Esophagus (tissue), 2 donors: ENCODE measurements around the gene ADA. TPM values are rescaled to one million over a fixed set of nuclear protein-coding genes. Genes with fewer than 3 reads are reported as not detected.
A peak's percentile ranks its signal among the peaks of the same experiment; 100 is the strongest.

ENCODE experiments used
- H3K27ac ChIP-seq, 2 donors: one replicate each; pipeline ENCODE4 v1.5.1; 2013; ENCODE audit warnings: low read depth in 2 of 2, mild to moderate bottlenecking in 2 of 2, inconsistent platforms in 1 of 2, low read length in 1 of 2, moderate library complexity in 1 of 2
- H3K27me3 ChIP-seq, 2 donors: one replicate each; pipeline ENCODE4 v1.6.1; 2013; ENCODE audit warnings: low read length in 2 of 2, control low read depth in 1 of 2, mild to moderate bottlenecking in 1 of 2; ENCODE audit not compliant: insufficient read depth in 2 of 2, control insufficient read depth in 1 of 2
- H3K36me3 ChIP-seq, 2 donors: one replicate each; pipeline ENCODE4 v1.6.1; 2013; ENCODE audit warnings: low read length in 1 of 2; ENCODE audit not compliant: control insufficient read depth in 2 of 2, insufficient read depth in 2 of 2
- H3K4me1 ChIP-seq, 2 donors: one replicate each; pipeline ENCODE4 v1.6.1; 2013; ENCODE audit warnings: low read length in 1 of 2; ENCODE audit not compliant: control insufficient read depth in 2 of 2, insufficient read depth in 2 of 2
- H3K4me3 ChIP-seq, 2 donors: one replicate each; pipeline ENCODE4 v1.5.1; 2013; ENCODE audit warnings: low read length in 2 of 2, mild to moderate bottlenecking in 2 of 2, low read depth in 1 of 2, moderate library complexity in 1 of 2
- H3K9me3 ChIP-seq, 2 donors: one replicate each; pipeline ENCODE4 v1.6.1; 2013; ENCODE audit warnings: mild to moderate bottlenecking in 2 of 2, low read depth in 1 of 2, low read length in 1 of 2, moderate library complexity in 1 of 2; ENCODE audit not compliant: control insufficient read depth in 2 of 2, insufficient read depth in 1 of 2
- WGBS, 2 donors: extraction: QIAGEN DNeasy Blood & Tissue Kit; methylation state at CpG; one replicate each; pipeline ENCODE4 v1.1.7; 2013; 5-methylcytosine and 5-hydroxymethylcytosine counted together
- polyA plus RNA-seq, 2 donors: library from polyadenylated mRNA; stranded (reverse); fragments of 200-250 nt; gene quantifications; one replicate each; pipeline ENCODE4 v1.2.3, GENCODE V29; 2013
- donor health status: healthy with polysubstance abuse.
- donor health status: Bipolar disorder and iron deficiency.

The ADA gene
- polyA plus RNA-seq, 2 donors: 5.6 to 8.8 TPM

DNA sequence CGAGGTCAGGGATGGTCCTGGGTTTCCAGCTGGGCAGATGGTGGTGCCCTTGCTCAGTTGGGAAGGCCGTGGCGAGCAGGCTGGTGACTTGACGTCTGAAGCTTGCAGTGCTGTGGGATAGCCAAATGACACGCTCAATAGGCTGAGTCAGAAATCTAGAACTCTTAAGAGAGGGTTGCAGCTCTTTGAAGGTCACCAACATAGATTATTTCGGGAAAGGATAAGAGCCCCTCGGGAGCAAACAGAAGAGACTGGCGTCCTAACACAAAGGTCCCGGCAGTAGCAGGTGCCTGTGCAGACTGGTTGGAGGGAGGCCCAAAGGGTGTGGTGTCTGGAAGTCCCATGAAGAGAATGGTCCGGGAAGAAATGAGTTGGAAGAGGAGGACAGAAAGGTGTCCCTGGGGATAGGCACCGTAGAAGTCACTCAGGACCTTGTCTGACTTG lies 50.7 kb downstream of the ADA start:
- Histone ChIP-seq H3K4me3 (no peak overlapping the region), H3K9me3 (no peaks in the 10 kb centered on the region), H3K27me3 (no peaks in the 10 kb centered on the region), H3K27ac (peak overlapping the region; percentile 80 to 88), H3K36me3 (no peaks in the 10 kb centered on the region), H3K4me1 (peaks cover 4 to 7% of the 10 kb centered on the region in 2 donors)
- WGBS, 2 donors: 62 to 66% methylated on average over 11 of the region's 11 CpGs

DNA sequence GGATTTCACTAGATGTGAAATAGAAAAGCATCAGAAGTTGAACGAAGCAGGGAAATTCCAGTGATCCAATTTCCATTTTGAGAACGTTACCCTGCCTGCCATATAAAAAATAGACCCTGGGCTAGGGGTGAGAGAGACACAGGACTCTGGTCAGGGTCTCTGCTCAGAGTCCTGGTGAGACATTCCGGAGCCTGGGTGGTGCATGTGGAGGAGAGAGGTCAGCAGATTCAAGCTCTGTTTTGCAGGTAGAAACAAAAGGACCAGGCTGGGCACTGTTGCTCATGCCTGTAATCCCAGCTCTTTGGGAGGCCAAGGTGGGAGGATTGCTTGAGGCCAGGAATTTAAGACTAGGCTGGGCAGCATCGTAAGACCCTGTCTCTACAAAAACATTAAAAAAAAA lies 51.2 kb downstream of the ADA start:
- no peaks in the 10 kb centered on the region for H3K27me3 ChIP-seq
- H3K36me3 ChIP-seq: no peaks in the 10 kb centered on the region
- no peak overlapping the region for H3K4me3 ChIP-seq
- H3K27ac ChIP-seq: peak overlapping the region; percentile 61 to 88
- H3K9me3 ChIP-seq: no peaks in the 10 kb centered on the region
- 78 to 86% methylated on average over 4 of the region's 4 CpGs for WGBS, 2 donors
- peaks cover 4 to 7% of the 10 kb centered on the region in 2 donors for H3K4me1 ChIP-seq

GRCh38 chr20:44599715-44600114 lies 51.8 kb downstream of the ADA start:
- Histone ChIP-seq H3K9me3 (no peaks in the 10 kb centered on the region), H3K4me3 (no peak overlapping the region), H3K4me1 (peaks cover 4 to 7% of the 10 kb centered on the region in 2 donors), H3K36me3 (no peaks in the 10 kb centered on the region), H3K27ac (peak overlapping the region; percentile 58 to 66), H3K27me3 (no peaks in the 10 kb centered on the region)
- 77 to 85% methylated on average over 1 of the region's 1 CpG for WGBS, 2 donors

DNA sequence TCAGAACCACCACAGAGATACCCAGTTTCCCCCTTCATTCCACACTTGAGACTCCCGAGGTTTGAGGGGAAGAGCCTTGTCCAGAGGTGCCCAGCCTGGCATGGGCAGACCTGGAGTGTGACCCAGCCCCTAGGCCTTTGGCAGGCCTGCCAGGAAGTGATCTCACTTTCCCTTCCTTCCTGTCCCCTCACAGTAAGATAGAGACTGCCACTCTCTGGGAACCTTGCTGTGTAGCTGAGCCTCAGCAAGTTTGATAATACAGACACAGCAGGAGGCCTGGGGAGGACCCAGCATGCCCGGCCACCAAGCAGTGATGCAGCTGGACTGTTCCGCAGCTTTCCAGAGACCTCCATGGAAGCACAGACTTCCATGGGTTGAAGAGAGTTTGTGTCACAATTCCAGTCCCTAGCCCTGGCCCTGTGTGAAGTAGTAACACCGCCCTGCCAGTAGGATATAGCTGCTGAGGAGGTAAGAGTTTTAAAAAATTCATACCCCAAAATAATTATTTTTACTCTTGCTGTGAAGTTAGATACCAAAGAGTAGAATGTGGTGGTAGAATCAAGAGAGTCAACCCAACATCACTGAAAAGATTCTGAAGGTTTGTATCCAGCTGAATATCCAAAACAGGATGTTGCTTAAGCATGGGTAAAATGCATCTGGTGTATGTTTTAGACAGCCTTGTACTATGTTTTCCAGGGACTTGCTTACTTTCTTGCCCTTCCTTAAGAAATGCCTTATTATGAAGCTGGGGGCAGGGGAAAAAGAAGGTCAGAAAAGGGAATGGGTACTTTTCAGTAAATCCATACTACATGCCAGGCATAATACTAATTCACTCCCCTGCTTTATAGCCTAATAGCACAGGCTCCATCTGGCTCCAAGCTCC lies 52.8 kb downstream of the ADA start:
- no peaks in the 10 kb centered on the region for H3K9me3 ChIP-seq
- H3K27ac ChIP-seq: peak overlapping the region; percentile 58 to 69
- WGBS, 2 donors: 67 to 68% methylated on average over 4 of the region's 4 CpGs
- H3K27me3 ChIP-seq: no peaks in the 10 kb centered on the region
- H3K4me3 ChIP-seq: no peak overlapping the region
- peaks cover 4 to 7% of the 10 kb centered on the region in 2 donors for H3K4me1 ChIP-seq
- H3K36me3 ChIP-seq: no peaks in the 10 kb centered on the region

DNA sequence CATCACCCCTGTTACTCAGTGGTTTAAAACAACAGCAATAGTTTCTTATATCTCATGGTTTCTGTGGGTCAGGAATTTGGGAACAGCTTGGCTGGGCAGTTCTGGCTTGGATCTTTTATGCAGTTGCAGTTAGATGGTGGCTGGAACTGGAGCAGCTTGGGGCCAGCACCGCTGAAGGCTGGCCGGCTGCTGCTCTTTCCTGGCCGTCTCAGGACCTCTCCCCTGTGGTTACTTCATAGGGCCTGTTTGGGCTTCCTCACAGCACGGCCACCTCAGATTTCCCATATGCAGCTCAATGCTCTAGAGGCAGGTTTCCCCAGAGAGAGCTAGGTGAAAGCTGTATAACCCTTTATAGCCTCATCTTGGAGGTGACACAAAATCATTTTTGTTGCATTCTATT lies 53.6 kb downstream of the ADA start:
- H3K9me3 ChIP-seq: no peaks in the 10 kb centered on the region
- H3K4me1 ChIP-seq: peaks cover 4 to 7% of the 10 kb centered on the region in 2 donors
- 59 to 72% methylated on average over 4 of the region's 4 CpGs for WGBS, 2 donors
- peak overlapping the region; percentile 48 to 69 for H3K27ac ChIP-seq
- no peak overlapping the region for H3K4me3 ChIP-seq
- no peaks in the 10 kb centered on the region for H3K36me3 ChIP-seq
- H3K27me3 ChIP-seq: no peaks in the 10 kb centered on the region

GRCh38 chr20:44597516-44597915 lies 54.0 kb downstream of the ADA start:
- H3K27ac ChIP-seq: peak overlapping the region in 1 of 2 donors; percentile 42
- H3K4me1 ChIP-seq: peaks cover 4 to 7% of the 10 kb centered on the region in 2 donors
- 67 to 80% methylated on average over 4 of the region's 4 CpGs for WGBS, 2 donors
- H3K9me3 ChIP-seq: no peaks in the 10 kb centered on the region
- no peaks in the 10 kb centered on the region for H3K27me3 ChIP-seq
- no peaks in the 10 kb centered on the region for H3K36me3 ChIP-seq
- no peak overlapping the region for H3K4me3 ChIP-seq

DNA sequence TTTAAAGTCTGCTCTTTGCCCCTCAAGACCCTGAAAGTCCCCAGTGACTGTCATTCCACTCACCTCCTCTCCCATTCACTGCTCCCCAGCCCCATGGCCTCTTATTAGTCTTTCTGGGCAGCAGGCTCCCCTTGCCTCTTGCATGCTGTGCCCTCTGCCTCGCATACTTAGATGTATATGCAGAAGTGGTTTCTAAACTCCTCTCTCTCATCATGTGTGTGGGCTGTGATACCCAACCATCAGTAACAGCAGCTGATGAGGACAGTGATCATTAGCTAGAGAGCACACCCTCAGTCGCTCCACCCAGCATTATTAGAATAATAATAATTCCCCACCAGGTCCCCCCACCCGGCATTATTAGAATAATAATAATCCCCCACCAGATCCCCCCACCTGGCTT lies 54.6 kb downstream of the ADA start:
- no peak overlapping the region for H3K4me3 ChIP-seq
- 94 to 97% methylated on average over 3 of the region's 3 CpGs for WGBS, 2 donors
- H3K27ac ChIP-seq: no peak overlapping the region
- H3K9me3 ChIP-seq: no peaks in the 10 kb centered on the region
- H3K36me3 ChIP-seq: no peaks in the 10 kb centered on the region
- H3K4me1 ChIP-seq: peaks cover 4 to 7% of the 10 kb centered on the region in 2 donors
- no peaks in the 10 kb centered on the region for H3K27me3 ChIP-seq

DNA sequence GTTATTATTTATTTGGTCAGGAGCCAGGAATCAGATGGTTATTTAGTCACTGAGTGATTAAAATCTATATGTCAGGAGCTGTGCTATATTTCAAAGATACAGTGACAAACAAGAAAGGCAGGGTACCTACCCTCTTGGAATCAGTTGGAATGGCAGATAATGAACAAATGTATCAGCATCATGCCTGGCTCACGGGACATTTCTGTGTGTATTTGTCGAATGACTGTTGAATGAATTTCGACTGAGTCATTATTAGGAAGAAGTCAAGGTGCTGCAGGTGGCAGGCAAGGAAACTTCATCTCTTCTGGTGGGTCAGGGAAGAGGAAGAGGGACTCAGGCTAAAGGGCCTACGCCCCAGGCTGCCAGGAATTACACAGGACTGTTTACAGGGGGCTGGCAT lies 55.5 kb downstream of the ADA start:
- no peaks in the 10 kb centered on the region for H3K36me3 ChIP-seq
- no peak overlapping the region for H3K4me3 ChIP-seq
- peak overlapping the region in 1 of 2 donors; percentile 16 for H3K27ac ChIP-seq
- no peaks in the 10 kb centered on the region for H3K27me3 ChIP-seq
- WGBS, 2 donors: 86 to 87% methylated on average over 4 of the region's 4 CpGs
- H3K4me1 ChIP-seq: peaks cover 1 to 5% of the 10 kb centered on the region in 2 donors
- H3K9me3 ChIP-seq: no peaks in the 10 kb centered on the region

- Histone ChIP-seq H3K27ac (peak overlapping the region in 1 of 2 donors; percentile 24), H3K27me3 (no peaks in the 10 kb centered on the region), H3K4me1 (peaks cover 0 to 3% of the 10 kb centered on the region in 2 donors), H3K9me3 (no peaks in the 10 kb centered on the region), H3K36me3 (no peaks in the 10 kb centered on the region), H3K4me3 (no peak overlapping the region)
- WGBS, 2 donors: 24 to 35% methylated on average over 1 of the region's 1 CpG
Measured at GRCh38 chr20:44594730-44595129, 56.8 kb downstream of the ADA start.

DNA sequence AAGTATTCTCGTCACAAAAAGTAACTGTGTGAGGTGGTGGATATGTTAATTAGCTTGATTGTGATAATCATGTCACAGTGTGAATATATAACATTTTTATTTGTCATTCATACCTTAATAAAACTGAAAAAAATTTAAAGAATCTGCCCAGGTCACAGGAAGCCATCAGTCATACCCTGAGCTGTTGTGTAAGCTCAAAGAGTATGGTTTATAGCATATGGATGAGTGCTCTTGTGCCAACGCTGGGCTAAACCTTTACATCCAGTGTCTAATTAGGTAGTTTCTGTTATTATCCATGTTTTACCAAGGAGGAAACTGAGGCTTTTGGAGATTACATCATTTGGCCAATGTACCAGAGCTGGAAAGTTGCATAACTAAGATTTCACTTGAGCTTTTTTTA lies 57.7 kb downstream of the ADA start:
- Histone ChIP-seq H3K36me3 (no peaks in the 10 kb centered on the region), H3K27ac (no peak overlapping the region), H3K27me3 (no peaks in the 10 kb centered on the region), H3K9me3 (no peaks in the 10 kb centered on the region), H3K4me1 (peaks cover 0 to 2% of the 10 kb centered on the region in 2 donors), H3K4me3 (no peak overlapping the region)
- 71 to 79% methylated on average over 2 of the region's 2 CpGs for WGBS, 2 donors
